ENCODE data around the gene HOXC6. TPM values are rescaled to one million over a fixed set of nuclear protein-coding genes. Genes with fewer than 3 reads are reported as not detected.
A peak's percentile ranks its signal among the peaks of the same experiment; 100 is the strongest.

HOXC6 gene
- total and polyA plus RNA-seq, 2 of the 8 experiments (the other 6 are each of a cell fraction or from before 2014, with no cell fraction given) = not detected

DNA sequence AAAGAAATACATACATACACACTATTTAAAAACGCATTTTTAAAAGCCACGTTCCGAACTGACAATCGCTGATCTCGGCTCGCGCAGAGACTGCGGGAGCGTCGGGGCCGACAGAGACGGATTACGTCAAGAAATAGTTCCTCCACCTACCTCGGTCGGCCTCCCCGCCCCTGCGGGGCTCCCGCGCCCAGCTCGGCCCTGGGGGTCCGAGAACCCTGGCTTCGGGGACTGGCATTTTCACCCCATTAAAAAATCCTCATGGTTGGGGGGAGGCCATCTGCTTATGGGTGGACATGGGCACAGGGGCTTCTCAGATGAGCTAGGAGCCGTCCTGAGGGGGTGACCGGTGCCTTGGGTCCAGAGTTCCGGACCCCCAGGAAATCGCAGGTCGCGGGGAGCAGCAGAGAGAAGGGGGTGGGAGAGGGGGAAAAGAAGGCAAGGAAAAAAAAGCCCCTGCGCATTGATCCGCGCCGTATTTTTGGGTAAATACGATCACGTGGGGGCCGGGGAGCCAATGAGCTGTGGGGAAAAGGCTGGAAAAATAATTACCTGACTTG, 28.6 kb upstream of the HOXC6 start:
- Histone ChIP-seq H3K4me1 (replicated peaks in 1 of 4; ENCODE audit: control insufficient read depth in 3 of 4, insufficient read depth in 4 of 4, low read length in 3 of 4) (peaks cover 0 to 14% (median 7%) of the 10 kb centered on the region in 4 experiments; a peak in 5 of 7 replicates), H3K36me3 (ENCODE audit: control insufficient read depth in 2 of 4, insufficient read depth in 4 of 4, low read length in 3 of 4) (peaks cover 0 to 12% (median 0%) of the 10 kb centered on the region in 4 experiments; a peak in 1 of 8 replicates), H3K4me2 (ENCODE audit: insufficient read depth in 1 of 2, low read depth in 2 of 2, low read length in 2 of 2) (peak overlapping the region; percentile 43 to 64), H3K9me3 (ENCODE audit: insufficient read depth in 2 of 2, low read depth in 1 of 2, low read length in 1 of 2) (no peaks in the 10 kb centered on the region), H3K79me1 (ENCODE audit: low read depth, low read length) (no peaks in the 10 kb centered on the region), H3K9ac (replicated peaks in 1 of 4; ENCODE audit: extremely low read depth in 1 of 4, low read depth in 3 of 4, low read length in 3 of 4) (no peak overlapping the region), H3K27me3 (replicated peaks in 1 of 4; ENCODE audit: control insufficient read depth in 3 of 4, extremely low read depth in 1 of 4, insufficient read depth in 3 of 4, low read length in 3 of 4) (peaks cover 98 to 100% (median 100%) of the 10 kb centered on the region in 4 experiments), H2AFZ (ENCODE audit: low read length) (no peak overlapping the region), H3K23me2 (ENCODE audit: low read depth, low read length) (peaks cover 4% of the 10 kb centered on the region; the same call in 1 of the 2 replicates), H4K5ac (ENCODE audit: insufficient read length, low read depth, low read length) (no peak overlapping the region), H2BK12ac (ENCODE audit: low read depth, low read length) (0 out of 2 replicates have a peak overlapping the region, but pooled peaks have one; percentile 50), H2BK15ac (ENCODE audit: low read length) (no peak overlapping the region), H3K23ac (ENCODE audit: insufficient read length) (no peak overlapping the region), H2AK5ac (ENCODE audit: low read depth, low read length) (no peak overlapping the region), H3K56ac (replicated peaks; ENCODE audit: insufficient read length, low read depth, low read length) (no peak overlapping the region), H3K27ac (ENCODE audit: low read depth, low read length) (no peak overlapping the region), H4K20me1 (replicated peaks in 1 of 2; ENCODE audit: control insufficient read depth in 1 of 2, insufficient read depth in 2 of 2, low read length in 2 of 2) (peaks cover 19 to 24% of the 10 kb centered on the region in 2 experiments), H2BK20ac (ENCODE audit: low read length) (no peak overlapping the region), H3K4me3 (ENCODE audit: extremely low read depth in 1 of 4, insufficient read depth in 2 of 4, low read depth in 3 of 4, low read length in 4 of 4) (peak overlapping the region in 2 of 4 experiments; percentile 26 to 42; a peak in 4 of 8 replicates), H4K8ac (ENCODE audit: extremely low read depth, insufficient read depth, low read length) (no peak overlapping the region), H2BK120ac (replicated peaks; ENCODE audit: low read depth, low read length) (no peak overlapping the region), H4K91ac (replicated peaks; ENCODE audit: insufficient read length, low read length) (no peak overlapping the region), H3K14ac (ENCODE audit: insufficient read length) (no peak overlapping the region), H3K4ac (replicated peaks; ENCODE audit: insufficient read length, low read depth, low read length) (no peak overlapping the region), H3K18ac (ENCODE audit: extremely low read depth, low read length) (no peak overlapping the region), H3K79me2 (ENCODE audit: control insufficient read depth in 1 of 2, insufficient read depth in 2 of 2, low read length in 2 of 2) (no peaks in the 10 kb centered on the region), H2BK5ac (ENCODE audit: low read depth, low read length) (no peak overlapping the region)
- ChIA-PET CTCF (ENCODE audit: partially characterized antibody) (interaction anchor here (0.6 to 11.3 kb wide), 15 partner anchors 8 to 219 kb away, joined by 3 to 154 read pairs (median 6); partner anchors contain the start of genes HOXC10, HOXC5 and HOXC8), POLR2A (ENCODE audit: partially characterized antibody) (interaction anchor here (0.8 to 1.4 kb wide), 4 partner anchors 9 to 21 kb away, joined by 3 to 6 read pairs (median 4); partner anchors contain the start of gene HOXC8)
- FAIRE-seq = no peak
- no peak for DNase-seq (ENCODE audit: low read depth in 1 of 2, low spot score in 2 of 2)
- WGBS, 2 experiments (ENCODE audit: extremely low coverage in 1 of 2, insufficient coverage in 1 of 2, insufficient read length in 1 of 2, insufficient replicate concordance in 2 of 2, low coverage in 1 of 2, low lambda C conversion rate in 2 of 2, missing lambda C conversion rate in 1 of 2) = 5% methylated on average over 34 of the region's 35 CpGs; no CpG with 5 or more reads in 1 of the 2 experiments
- TF ChIP-seq, protein P1, sequence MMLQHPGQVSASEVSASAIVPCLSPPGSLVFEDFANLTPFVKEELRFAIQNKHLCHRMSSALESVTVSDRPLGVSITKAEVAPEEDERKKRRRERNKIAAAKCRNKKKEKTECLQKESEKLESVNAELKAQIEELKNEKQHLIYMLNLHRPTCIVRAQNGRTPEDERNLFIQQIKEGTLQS (IDR thresholded peaks at IDR 0.05; ENCODE audit: insufficient read depth, low read depth, low read length) = peak; percentile 71; the same call in 1 of the 2 replicates
- no peak for TF ChIP-seq TAF1 (IDR thresholded peaks at IDR 0.05; ENCODE audit: low read depth, low read length)
- 0 out of 2 replicates have a peak, but pooled peaks have one; percentile 20 for TF ChIP-seq CHD2 (IDR thresholded peaks at IDR 0.05; ENCODE audit: low read length)
- no peak for TF ChIP-seq SIRT6 (IDR thresholded peaks at IDR 0.05; ENCODE audit: low read length)
- TF ChIP-seq, protein P2, sequence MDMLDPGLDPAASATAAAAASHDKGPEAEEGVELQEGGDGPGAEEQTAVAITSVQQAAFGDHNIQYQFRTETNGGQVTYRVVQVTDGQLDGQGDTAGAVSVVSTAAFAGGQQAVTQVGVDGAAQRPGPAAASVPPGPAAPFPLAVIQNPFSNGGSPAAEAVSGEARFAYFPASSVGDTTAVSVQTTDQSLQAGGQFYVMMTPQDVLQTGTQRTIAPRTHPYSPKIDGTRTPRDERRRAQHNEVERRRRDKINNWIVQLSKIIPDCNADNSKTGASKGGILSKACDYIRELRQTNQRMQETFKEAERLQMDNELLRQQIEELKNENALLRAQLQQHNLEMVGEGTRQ (IDR thresholded peaks at IDR 0.05; ENCODE audit: low read length) = peak; percentile 84
- TF ChIP-seq CBX8 (IDR thresholded peaks at IDR 0.05; ENCODE audit: borderline replicate concordance, low read depth, low read length) = 0 out of 2 replicates have a peak, but pooled peaks have one; percentile 5

Measured in H1 (cell line).